WTC11 (cell line): ENCODE data around the gene SLC22A13.

Source experiments
- ATF2 ChIP-seq: sonication (generic); formaldehyde crosslinking; IDR thresholded peaks from 2 replicates; pipeline ENCODE4 v1.8.1; 2022; ENCODE audit warnings: low read depth, missing genetic modification reagents, borderline replicate concordance
- ATF3 ChIP-seq: sonication (generic); formaldehyde crosslinking; conservative IDR thresholded peaks from 2 replicates; pipeline ENCODE4 v1.8.1; 2022; ENCODE audit warnings: mild to moderate bottlenecking, missing genetic modification reagents
- CBFB ChIP-seq: sonication (generic); formaldehyde crosslinking; IDR thresholded peaks from 2 replicates; pipeline ENCODE4 v1.8.1; 2022; ENCODE audit warnings: mild to moderate bottlenecking, low read depth, missing genetic modification reagents
- CTCF ChIP-seq: fragments of 200-600 bp; IDR thresholded peaks from 2 replicates; pipeline ENCODE4 v1.8.0; 2022; ENCODE audit warnings: antibody characterized with exemption
- ESRRA ChIP-seq: sonication (generic); formaldehyde crosslinking; IDR thresholded peaks from 2 replicates; pipeline ENCODE4 v1.8.1; 2022; ENCODE audit warnings: mild to moderate bottlenecking, missing genetic modification reagents, borderline replicate concordance
- FOXJ3 ChIP-seq: sonication (generic); formaldehyde crosslinking; IDR thresholded peaks from 2 replicates; pipeline ENCODE4 v1.9.0; 2021; ENCODE audit warnings: missing genetic modification reagents, mild to moderate bottlenecking, borderline replicate concordance
- HMGXB4 ChIP-seq: sonication (generic); formaldehyde crosslinking; IDR thresholded peaks from 2 replicates; pipeline ENCODE4 v1.8.1; 2023; ENCODE audit warnings: mild to moderate bottlenecking, moderate library complexity, missing genetic modification reagents
- JAZF1 ChIP-seq: fragments of 250-450 bp; sonication (Bioruptor Pico); IDR thresholded peaks from 2 replicates; pipeline ENCODE4 v1.9.0; 2021; ENCODE audit warnings: moderate library complexity, mild to moderate bottlenecking, inconsistent platforms
- JUN ChIP-seq: sonication (generic); formaldehyde crosslinking; IDR thresholded peaks from 2 replicates; pipeline ENCODE4 v1.8.0; 2023; ENCODE audit warnings: mild to moderate bottlenecking, missing genetic modification reagents
- KAT7 ChIP-seq: sonication (generic); formaldehyde crosslinking; IDR thresholded peaks from 2 replicates; pipeline ENCODE4 v1.8.1; 2023; ENCODE audit warnings: missing genetic modification reagents, mild to moderate bottlenecking, borderline replicate concordance
- NR2C2 ChIP-seq: sonication (generic); formaldehyde crosslinking; IDR thresholded peaks from 2 replicates; pipeline ENCODE4 v1.8.0; 2022; ENCODE audit warnings: mild to moderate bottlenecking, missing genetic modification reagents
- TF ChIP-seq, protein P1 (sequence below): sonication (generic); formaldehyde crosslinking; IDR thresholded peaks from 2 replicates; pipeline ENCODE4 v1.8.1; 2023; ENCODE audit warnings: mild to moderate bottlenecking, missing genetic modification reagents
- TF ChIP-seq, protein P2 (sequence below): sonication (generic); formaldehyde crosslinking; IDR thresholded peaks from 2 replicates; pipeline ENCODE4 v1.8.1; 2022; ENCODE audit warnings: missing genetic modification reagents, borderline replicate concordance

DNA sequence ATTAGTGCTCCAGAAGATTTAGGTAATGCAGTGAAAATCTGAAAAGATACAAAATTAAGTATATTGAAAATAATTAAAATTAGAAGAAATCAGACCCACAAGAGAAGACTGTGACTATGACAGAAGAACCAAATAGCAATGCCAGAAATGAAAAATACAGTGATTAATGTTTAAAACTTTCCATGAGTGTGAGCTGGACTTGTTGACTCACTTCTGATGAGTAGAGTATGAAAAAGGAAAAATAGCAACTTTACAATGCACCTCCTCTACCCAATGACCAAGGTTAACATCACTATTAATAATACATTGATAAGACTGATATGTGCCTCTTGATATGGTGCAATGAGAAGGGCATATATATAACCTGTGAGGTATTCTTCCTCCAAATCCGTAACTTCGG is 39.3 kb upstream of the SLC22A13 start:
- TF ChIP-seq CTCF (no peak), JUN (CRISPR knock-in tag) (no peak), KAT7 (no peak), CBFB (CRISPR knock-in tag) (no peak), JAZF1 (CRISPR knock-in tag) (no peak), ATF3 (CRISPR knock-in tag) (no peak), ATF2 (CRISPR knock-in tag) (no peak), NR2C2 (no peak), FOXJ3 (CRISPR knock-in tag) (no peak), HMGXB4 (no peak), ESRRA (CRISPR knock-in tag) (no peak)
- TF ChIP-seq, protein P1, sequence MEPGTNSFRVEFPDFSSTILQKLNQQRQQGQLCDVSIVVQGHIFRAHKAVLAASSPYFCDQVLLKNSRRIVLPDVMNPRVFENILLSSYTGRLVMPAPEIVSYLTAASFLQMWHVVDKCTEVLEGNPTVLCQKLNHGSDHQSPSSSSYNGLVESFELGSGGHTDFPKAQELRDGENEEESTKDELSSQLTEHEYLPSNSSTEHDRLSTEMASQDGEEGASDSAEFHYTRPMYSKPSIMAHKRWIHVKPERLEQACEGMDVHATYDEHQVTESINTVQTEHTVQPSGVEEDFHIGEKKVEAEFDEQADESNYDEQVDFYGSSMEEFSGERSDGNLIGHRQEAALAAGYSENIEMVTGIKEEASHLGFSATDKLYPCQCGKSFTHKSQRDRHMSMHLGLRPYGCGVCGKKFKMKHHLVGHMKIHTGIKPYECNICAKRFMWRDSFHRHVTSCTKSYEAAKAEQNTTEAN (CRISPR knock-in tag) = no peak
- TF ChIP-seq, protein P2, sequence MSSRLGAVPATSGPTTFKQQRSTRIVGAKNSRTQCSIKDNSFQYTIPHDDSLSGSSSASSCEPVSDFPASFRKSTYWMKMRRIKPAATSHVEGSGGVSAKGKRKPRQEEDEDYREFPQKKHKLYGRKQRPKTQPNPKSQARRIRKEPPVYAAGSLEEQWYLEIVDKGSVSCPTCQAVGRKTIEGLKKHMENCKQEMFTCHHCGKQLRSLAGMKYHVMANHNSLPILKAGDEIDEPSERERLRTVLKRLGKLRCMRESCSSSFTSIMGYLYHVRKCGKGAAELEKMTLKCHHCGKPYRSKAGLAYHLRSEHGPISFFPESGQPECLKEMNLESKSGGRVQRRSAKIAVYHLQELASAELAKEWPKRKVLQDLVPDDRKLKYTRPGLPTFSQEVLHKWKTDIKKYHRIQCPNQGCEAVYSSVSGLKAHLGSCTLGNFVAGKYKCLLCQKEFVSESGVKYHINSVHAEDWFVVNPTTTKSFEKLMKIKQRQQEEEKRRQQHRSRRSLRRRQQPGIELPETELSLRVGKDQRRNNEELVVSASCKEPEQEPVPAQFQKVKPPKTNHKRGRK (CRISPR knock-in tag) = no peak
